Measurements from ENCODE around the gene SCG3.

Gene SCG3

GRCh38 chr15:51680321-51680720 lies 982 bp upstream of the SCG3 start:
- no peak for DNase-seq

GRCh38 chr15:51687565-51687964 lies 6.3 kb downstream of the SCG3 start:
- DNase-seq, result no peak

GRCh38 chr15:51688863-51689262 lies 7.6 kb downstream of the SCG3 start:
- DNase-seq, result no peak

- no peak for DNase-seq
Observed at GRCh38 chr15:51692154-51692553, 10.9 kb downstream of the SCG3 start.

DNA sequence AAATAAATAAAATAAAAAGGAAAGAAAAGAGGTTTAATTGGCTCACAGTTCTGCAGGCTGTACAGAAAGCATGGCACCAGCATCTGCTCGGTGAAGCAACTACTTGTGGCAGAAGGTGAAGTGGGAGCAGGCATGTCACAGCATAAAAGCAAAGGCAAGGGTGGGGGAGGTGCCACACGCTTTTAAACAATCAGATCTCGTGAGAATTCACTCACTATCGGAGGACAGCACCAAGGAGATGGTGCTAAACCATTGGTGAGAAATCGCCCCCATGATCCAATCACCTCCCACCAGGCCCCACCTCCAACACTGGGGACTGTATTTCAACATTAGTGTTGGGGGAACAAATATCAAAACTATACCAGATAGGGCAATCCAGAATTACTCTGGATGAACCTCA lies 15.3 kb downstream of the SCG3 start:
- DNase-seq, result no peak

DNA sequence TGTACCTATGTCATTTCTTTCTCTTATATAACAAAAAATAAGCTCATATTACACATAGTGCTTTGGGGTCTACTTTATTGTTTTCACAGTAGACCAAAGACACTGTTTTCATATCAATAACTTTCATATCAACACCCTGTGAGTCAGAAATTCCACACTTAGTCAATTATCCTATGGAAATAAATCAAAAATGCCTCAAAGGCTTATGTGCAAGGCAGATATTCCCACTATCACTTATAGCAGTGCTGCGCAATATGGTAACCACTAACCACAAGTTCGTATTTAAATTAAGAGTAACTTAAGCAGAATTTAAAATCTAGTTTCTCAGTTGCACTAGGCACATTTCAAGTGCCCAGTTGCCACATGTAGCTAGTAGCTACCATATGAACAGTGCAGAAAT lies 15.9 kb downstream of the SCG3 start:
- no peak for DNase-seq

GRCh38 chr15:51699373-51699772 lies 18.1 kb downstream of the SCG3 start:
- no peak for DNase-seq

GRCh38 chr15:51702710-51703109 lies 21.4 kb downstream of the SCG3 start:
- DNase-seq, result no peak

DNA sequence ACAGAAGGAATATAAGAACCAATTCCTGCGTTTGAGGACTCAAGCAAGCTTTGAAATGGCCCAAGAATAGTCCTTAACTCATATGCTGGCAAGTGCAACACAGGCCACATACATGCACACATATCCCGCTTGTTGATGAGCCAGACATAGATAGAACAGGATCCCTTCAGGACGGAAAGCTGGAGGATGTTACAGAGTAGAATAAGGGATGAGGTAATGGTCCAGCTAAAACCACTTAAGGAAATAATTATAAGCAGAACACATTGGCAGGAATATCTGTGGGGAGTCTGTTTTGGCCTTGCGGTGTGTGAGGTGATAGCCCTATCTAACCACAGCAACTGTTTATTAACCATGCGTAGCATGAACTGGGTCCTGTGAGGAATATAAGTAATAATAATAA lies 25.0 kb downstream of the SCG3 start:
- no peak for DNase-seq

DNA sequence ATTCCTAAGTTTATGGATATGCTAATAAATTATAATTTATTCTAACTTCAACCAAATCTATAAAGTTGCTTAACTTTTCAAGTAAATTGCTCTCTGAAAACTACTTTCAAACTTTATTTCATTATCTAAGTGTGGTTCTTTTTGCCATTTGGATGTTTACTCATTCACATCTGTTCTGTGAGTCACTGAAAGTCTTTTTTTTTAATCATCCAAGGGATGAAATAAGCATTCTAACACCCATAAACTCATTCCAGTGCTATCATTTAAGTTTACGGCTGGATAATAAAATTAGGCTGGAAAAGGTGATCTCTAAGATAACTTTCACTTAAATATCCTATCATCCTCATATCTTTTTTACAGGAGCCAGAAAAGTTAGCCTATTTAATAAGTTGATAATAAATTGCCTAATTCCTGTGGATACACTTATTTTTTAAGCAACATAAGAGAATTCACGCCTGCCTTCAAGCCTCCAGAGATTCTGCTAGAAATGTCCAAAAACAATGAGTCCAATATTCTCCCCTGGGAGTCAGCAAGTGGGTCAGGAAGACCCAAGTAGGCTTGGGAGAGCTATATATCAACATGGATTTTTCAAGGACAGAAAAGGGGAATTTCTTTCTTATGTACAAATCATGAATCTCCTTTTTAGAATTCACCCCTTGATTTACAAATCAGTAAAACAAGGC lies 25.8 kb downstream of the SCG3 start:
- DNase-seq, result no peak

- no peak for DNase-seq
Observed at GRCh38 chr15:51708013-51708412, 26.7 kb downstream of the SCG3 start.

- no peak for DNase-seq
Observed at GRCh38 chr15:51709031-51709430, 27.7 kb downstream of the SCG3 start.

DNA sequence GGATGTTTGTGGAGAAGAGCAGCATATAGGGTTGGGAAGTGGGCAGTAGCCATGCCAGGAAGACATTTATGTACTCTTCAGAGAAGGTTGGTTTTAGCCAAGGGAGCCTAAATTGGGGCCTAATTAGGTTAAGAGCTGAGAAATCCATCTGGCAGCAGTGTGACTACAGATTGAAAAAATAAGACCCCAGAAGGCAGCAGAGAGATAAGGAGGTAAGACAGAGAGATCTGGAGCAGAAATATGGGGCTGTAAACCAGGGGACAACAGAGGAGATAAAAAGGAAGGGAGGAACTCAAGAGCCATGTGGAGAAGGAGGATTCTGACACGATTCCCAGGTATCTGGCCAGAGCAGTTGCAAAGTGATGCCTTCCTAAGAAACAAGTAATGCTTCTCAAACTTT lies 32.9 kb downstream of the SCG3 start:
- DNase-seq, result no peak

- DNase-seq, result no peak
Observed at GRCh38 chr15:51714911-51715310, 33.6 kb downstream of the SCG3 start.

DNA sequence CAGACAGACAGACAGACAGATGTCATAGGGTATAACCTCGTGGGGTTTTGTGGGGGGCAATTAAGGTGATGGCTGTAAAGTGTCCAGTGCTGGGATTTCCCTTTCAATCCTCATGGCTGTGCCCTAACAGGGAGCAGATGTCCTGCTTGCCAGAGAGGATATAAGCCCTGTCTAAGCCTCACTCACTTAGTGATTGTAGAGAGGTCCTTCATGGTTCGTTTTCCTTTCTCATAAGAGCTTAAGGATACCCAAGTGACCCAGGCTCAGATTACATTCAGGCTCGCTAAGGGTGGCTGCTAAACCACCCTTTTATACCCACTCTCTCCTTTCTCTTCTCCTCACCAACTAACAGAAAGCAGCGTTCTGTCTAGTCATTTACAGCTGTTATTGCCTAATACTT lies 36.9 kb downstream of the SCG3 start:
- no peak for DNase-seq

GRCh38 chr15:51718746-51719145 lies 37.4 kb downstream of the SCG3 start:
- no peak for DNase-seq

DNA sequence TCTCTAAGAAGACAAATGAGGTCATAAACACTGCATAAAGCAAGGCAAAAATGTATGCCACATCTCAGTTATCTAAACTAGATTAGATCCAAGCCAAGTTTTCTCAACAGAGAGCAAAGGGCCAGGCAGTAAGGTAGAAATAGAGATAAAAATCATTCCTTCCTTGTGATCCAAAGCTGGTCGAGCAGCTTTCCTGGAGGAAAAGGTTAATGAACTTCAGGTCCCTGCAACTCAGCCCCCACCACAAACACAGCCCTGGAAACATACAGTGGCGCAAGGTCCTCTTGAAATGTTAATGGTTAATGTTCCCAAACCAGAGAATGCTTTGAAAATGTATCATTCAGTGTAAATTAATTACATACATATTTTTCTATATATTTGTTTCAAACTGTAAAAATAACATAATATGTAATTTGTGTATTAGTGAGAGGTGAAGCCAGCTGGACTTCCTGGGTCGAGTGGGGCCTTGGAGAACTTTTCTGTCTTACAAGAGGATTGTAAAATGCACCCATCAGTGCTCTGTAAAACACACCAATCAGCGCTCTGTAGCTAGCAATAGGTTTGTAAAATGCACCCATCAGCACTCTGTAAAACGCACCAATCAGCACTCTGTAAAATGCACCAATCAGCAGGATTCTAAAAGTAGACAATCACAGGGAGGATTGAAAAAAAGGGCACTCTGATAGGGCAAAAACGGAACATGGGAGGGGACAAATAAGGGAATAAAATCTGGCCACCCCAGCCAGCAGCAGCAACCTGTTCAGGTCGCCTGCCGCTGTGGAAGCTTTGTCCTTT lies 39.1 kb downstream of the SCG3 start:
- DNase-seq, result no peak

GRCh38 chr15:51721199-51721960 lies 40.1 kb downstream of the SCG3 start:
- no peak for DNase-seq

DNA sequence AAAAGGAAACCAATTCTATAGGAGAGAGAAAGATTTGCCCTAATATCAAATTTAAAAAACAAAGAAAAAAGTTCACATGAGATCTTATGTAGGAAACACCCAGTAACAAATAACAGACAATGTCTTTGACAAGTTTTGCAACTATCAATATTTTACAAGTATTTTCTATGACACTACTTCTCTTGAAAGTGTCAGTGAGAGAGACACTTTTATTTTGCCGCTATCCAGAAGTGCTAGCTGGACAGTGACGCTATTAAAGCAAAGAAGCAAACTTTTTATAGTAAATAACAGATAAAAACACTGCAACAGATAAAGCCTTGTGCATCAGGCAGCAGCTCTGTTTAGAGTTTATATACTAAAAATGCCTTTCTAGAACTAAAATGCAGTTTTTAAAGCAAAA lies 42.9 kb downstream of the SCG3 start:
- no peak for DNase-seq

GRCh38 chr15:51724673-51725072 lies 43.4 kb downstream of the SCG3 start:
- no peak for DNase-seq

- DNase-seq, result peak; percentile 43
Observed at GRCh38 chr15:51726302-51727073, 45.2 kb downstream of the SCG3 start.

GRCh38 chr15:51727141-51727897 lies 46.0 kb downstream of the SCG3 start:
- no peak for DNase-seq

Data from activated CD4-positive, alpha-beta T cell treated with anti-CD3 and anti-CD28 coated beads for 1 hour (primary cell).